Esophagus muscularis mucosa (tissue), 4 donors: Measurements from ENCODE around the gene F7.

ENCODE experiments used
- EP300 ChIP-seq: sonication (generic); formaldehyde crosslinking; IDR thresholded peaks from one replicate; pipeline ENCODE4 v1.6.1; 2017; ENCODE audit warnings: antibody characterized with exemption
- POLR2A ChIP-seq: fragments of 450-650 bp; IDR thresholded peaks from one replicate; pipeline ENCODE4 v1.6.1; 2017; ENCODE audit warnings: antibody characterized with exemption, moderate library complexity, mild to moderate bottlenecking, low read depth
- POLR2AphosphoS5 ChIP-seq, 2 donors: sonication (generic); formaldehyde crosslinking; IDR thresholded peaks; one replicate each; pipeline ENCODE4 v1.6.1; 2017; ENCODE audit warnings: antibody characterized with exemption in 2 of 2
- TF ChIP-seq, protein P1 (sequence below), 3 experiments: fragments of 200-600 bp in 2 of 3; fragments of 450-650 bp in 1 of 3; sonication (generic) in 2 of 3; IDR thresholded peaks; one replicate each; pipeline ENCODE4 v1.5.1; 2017 to 2019; ENCODE audit warnings: antibody characterized with exemption in 3 of 3, mild to moderate bottlenecking in 2 of 3, moderate library complexity in 1 of 3

GRCh38 chr13:113141601-113141970 is 36.0 kb downstream of the F7 start:
- TF ChIP-seq, protein P1, sequence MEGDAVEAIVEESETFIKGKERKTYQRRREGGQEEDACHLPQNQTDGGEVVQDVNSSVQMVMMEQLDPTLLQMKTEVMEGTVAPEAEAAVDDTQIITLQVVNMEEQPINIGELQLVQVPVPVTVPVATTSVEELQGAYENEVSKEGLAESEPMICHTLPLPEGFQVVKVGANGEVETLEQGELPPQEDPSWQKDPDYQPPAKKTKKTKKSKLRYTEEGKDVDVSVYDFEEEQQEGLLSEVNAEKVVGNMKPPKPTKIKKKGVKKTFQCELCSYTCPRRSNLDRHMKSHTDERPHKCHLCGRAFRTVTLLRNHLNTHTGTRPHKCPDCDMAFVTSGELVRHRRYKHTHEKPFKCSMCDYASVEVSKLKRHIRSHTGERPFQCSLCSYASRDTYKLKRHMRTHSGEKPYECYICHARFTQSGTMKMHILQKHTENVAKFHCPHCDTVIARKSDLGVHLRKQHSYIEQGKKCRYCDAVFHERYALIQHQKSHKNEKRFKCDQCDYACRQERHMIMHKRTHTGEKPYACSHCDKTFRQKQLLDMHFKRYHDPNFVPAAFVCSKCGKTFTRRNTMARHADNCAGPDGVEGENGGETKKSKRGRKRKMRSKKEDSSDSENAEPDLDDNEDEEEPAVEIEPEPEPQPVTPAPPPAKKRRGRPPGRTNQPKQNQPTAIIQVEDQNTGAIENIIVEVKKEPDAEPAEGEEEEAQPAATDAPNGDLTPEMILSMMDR (IDR thresholded peaks at IDR 0.05) = no peak
- TF ChIP-seq POLR2A = no peak
- no peak for TF ChIP-seq POLR2AphosphoS5 (IDR thresholded peaks at IDR 0.05)
- TF ChIP-seq EP300 = no peak
